SKM-1 treated with dmso at 0.1 percent for 144 hours (cell line): ENCODE results near the gene SHCBP1L.
"Not testable (repeated sequence)": the region's sequence is repeated elsewhere in the genome, so short reads cannot be mapped to it uniquely, and the experiment has no call there.

Source experiments
- DNase-seq: peaks from one replicate; lab custom pipeline; 2025; ENCODE audit not compliant: unreplicated experiment; lab: John Stamatoyannopoulos, UW

Gene SHCBP1L

GRCh38 chr1:182965861-182966260 is 12.9 kb upstream of the SHCBP1L start:
- no peak for DNase-seq

- DNase-seq, result no peak
Observed at GRCh38 chr1:182965096-182965495, 12.1 kb upstream of the SHCBP1L start.

GRCh38 chr1:182962554-182963115 is 9.7 kb upstream of the SHCBP1L start:
- DNase-seq, result peak; percentile 86

DNA sequence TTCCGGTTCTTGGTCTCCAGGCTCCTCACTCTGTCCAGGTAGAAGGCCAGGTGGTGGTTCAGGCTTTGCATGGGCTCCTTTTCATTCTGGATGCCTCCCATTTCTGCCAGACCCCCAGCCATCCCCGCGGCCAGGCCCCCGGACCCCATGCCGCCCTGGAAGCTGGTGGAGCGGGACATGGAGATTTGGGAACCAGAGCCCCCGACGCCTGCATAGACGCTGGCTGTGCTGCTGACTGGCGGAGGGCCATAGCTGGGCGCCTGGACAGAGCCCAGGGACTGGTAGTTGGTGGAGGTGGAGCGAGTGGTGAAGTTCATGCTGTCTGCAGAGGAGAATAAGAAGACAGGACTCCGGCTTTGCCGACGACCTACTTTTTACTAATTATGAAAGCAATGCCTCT is 7.1 kb upstream of the SHCBP1L start:
- DNase-seq, result no peak

GRCh38 chr1:182957902-182958395 is 5.0 kb upstream of the SHCBP1L start:
- no peak for DNase-seq

GRCh38 chr1:182956708-182957365 is 3.9 kb upstream of the SHCBP1L start:
- DNase-seq, result no peak

DNA sequence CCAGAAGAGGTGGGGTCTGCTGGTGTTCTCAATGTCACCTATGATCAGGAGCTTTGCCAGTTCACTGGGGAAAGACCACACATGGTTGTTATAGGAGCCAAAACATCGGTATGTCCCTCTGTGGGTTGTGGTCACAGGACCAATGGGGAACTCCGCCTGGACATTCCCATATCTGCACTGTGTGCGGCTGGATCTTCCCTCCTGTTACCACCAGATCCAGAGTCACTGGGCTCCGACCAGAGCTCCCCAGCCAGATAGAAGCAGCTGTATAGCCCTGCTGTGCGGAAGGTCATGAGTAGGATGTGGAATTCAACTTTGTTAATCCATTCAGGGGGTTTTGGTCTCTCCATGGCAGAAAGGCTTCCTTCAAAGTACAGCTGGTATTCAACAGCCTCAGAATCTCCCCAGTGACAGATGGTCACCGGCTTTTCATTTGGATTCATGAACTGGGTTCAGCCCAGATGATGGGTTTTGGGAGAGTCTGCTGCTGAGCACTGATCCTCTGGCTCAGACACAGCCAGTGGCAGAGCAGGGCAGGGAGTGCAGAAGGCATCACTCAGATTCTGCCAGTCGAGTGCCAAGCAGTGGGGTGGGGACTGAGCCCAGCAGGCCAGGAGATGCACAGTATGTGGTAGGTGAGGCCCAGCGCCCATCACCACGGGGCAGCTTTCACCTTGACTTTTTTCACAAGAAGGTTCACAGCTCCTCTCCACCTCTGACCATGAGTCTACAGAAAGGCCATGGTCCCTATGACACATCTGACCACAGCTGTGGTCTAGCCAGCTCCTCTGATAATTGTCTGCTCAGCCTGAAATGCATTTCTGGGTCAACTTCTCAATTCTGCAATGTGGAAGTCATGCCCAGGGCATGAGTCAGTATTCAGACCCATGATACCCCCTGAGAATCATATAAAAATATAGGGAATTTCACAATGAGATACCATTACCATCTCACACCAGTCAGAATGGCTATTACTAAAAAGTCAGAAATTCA is 2.9 kb upstream of the SHCBP1L start:
- peak; percentile 73 for DNase-seq

- no peak for DNase-seq
Observed at GRCh38 chr1:182953826-182954225, 860 bp upstream of the SHCBP1L start.

GRCh38 chr1:182943336-182943735 is 9.6 kb downstream of the SHCBP1L start:
- DNase-seq, result not testable (repeated sequence)

- not testable (repeated sequence) for DNase-seq
Observed at GRCh38 chr1:182942145-182942544, 10.8 kb downstream of the SHCBP1L start.

GRCh38 chr1:182939413-182939812 is 13.6 kb downstream of the SHCBP1L start:
- no peak for DNase-seq

DNA sequence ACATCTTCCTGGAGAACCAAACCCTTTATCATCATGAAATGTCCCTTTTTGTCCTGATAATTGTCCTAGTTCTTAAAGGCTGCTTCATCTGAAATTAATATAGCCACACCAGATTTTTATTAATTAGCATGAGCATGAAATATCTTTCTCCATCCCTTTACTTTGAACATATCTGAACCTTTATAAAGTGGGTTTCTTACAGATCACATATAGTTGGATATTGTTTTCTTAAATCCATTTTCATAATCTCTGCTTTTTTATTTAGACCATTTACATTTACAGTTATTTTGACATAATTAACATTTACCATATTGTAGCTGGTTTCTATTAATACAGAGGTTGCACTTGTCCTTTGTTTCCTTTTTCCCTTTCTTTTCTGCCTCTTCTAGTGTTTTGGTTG is 17.2 kb downstream of the SHCBP1L start:
- DNase-seq, result no peak

DNA sequence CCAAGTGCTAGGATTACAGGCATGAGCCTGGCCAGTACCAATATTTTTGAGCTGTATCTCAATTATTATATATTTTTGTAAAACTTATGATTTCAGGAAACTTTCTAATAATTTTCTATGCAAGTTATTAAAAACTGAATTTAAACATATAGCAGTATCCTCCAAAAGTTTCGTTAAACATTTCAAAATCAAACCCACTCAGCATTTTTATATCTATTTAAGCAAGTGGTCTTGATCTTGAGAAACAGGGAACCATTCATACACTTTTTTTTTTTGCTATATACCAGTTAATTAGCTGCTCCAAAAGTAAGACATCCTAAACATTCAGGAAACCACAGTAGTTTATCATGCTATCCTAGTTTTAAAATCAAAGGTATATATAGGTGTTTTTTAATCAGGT is 22.0 kb downstream of the SHCBP1L start:
- DNase-seq, result no peak

DNA sequence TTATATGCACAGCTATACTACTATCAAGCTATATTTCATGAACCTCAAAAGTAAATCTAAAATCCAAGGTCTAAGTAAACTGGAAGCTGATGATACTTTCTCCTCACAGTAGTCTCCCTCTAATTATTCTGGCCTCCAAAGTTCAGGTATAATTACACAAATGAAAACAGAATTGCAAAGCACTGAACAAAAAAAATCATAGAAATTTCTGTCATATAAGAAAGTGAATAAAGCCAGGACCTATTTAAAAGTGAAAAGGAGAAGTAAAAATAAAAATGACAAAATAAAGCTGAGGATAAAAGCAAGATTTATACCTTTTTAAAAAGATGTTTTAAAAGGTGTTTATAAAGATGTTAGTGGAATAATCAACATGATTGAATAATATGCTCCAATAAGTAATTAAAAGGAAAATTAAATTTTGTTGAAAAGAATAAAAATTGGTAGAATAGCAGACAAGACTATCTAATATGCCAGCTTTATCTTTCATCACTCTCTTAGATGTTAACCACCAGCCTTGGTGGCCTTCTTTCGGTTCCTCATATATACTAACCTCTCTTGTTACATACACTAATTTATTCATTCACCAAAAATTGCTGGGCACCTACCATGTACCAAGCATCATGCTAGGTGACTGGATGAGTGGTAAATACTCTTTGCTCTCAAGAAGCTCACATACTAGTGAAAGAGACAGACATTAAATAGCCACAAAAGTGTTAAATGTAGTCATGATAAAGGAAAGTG is 25.1 kb downstream of the SHCBP1L start:
- peak; percentile 62 for DNase-seq

DNA sequence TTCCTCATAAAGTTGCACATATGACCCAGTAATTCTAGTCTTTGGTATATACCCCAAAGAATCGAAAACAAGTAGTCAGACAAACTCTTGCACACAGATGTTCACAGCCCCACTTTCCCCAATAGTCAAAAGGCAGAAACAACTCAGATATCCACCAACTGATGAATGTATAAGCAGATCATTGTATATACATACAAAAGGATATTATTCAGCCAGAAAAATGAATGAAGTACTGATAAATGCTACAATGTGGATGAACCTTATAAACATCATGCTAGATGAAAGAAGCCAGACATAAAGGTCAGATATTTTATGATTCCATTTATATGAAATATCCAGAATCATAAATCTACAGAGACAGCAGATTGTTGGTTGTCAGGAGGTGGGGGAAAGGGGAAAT is 27.3 kb downstream of the SHCBP1L start:
- no peak for DNase-seq

DNA sequence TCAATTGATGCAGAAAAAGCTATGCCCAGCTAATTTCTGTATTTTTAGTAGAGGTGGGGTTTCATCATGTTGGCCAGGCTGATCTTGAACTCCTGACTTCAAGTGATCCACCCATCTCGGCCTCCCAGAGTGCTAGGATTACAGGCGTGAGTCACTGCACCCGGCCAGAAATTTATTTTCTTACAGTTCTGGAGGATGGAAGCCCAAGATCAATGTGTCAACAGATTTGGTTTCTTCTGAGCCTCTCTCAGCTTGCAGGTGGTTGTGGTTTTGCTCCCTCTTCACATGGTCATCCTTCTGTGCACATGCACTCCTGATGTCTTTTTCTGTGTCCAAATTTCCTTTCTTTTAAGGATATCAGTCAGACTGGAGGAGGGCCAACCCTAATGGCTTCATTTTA is 35.6 kb downstream of the SHCBP1L start:
- no peak for DNase-seq

DNA sequence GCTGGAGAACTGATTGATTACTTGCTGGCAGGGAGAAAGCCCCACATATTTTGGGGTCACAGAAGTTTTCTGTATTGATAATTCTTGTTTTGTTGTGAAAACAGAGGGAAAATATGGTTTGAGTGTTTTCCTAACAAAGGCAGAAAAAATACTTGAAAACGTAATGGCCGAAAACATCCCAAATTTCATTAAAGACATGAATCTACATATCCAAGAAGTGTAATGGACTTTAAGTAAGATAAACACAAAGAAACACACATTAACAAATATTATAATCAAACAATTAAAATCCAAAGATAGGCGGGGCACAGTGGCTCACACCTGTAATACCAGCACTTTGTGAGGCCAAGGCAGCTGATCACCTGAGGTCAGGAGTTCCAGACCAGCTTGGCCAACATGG is 39.6 kb downstream of the SHCBP1L start:
- no peak for DNase-seq

GRCh38 chr1:182910143-182910542 is 42.8 kb downstream of the SHCBP1L start:
- DNase-seq, result no peak

DNA sequence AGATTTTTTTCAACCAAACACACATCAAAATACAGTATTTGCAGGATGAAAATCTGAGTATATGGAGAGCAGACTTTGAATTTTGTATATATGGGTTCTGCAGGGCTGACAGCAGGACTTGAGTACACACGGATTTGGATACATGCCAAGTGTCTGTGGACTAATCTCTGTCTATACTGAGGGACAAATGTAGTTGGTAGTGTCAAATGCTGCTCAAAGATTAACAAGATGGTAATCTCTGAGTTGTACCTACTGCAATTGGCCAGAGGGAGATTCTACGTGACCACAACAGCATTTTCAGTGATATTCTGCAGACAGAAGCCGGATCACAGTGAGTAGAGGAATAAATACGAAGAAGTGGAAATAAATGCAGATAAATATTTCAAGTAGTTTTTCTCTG is 43.4 kb downstream of the SHCBP1L start:
- DNase-seq, result no peak

- no peak for DNase-seq
Observed at GRCh38 chr1:182905321-182905720, 47.6 kb downstream of the SHCBP1L start.

GRCh38 chr1:182901946-182902345 is 51.0 kb downstream of the SHCBP1L start:
- DNase-seq, result not testable (repeated sequence)
